ENCODE results near the gene PRAMEF1.

GRCh38 chr1:12748778-12749355, 42.3 kb upstream of the PRAMEF1 start:
- no peak for TF ChIP-seq CTCF (IDR thresholded peaks at IDR 0.05; ENCODE audit: low read length)
- no peak for TF ChIP-seq EZH2 (optimal IDR thresholded peaks at IDR 0.05; ENCODE audit: low read depth, low read length)
- TF ChIP-seq EZH2phosphoT487 (IDR thresholded peaks at IDR 0.05; ENCODE audit: low read length): no peak

All from MM.1S (cell line).